ENCODE measurements around the gene SMARCD2.

DNA sequence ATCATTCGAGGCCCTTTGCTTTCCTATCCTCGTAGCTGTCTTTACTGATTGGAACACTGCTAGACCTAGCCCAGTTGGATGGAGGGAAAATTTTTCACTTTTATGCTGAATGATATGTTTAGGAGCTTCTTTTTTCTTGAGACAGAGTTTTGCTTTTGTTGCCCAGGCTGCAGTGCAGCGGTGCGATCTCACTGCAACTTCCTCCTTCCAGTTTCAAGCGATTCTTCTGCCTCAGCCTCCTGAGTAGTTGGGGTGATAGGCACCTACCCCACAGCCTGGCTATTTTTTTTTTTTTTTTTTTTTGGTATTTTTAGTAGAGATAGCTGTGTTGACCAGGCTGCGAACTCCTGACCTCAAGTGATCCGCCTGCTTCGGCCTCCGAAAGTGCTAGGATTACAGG is 32.5 kb downstream of the SMARCD2 start:
- TF ChIP-seq CTCF (conservative IDR thresholded peaks at IDR 0.05) (no peak), EZH2 (IDR thresholded peaks at IDR 0.05; ENCODE audit: low read depth) (no peak)
